GM18520 (cell line): ENCODE results near the gene ABCG2.

ENCODE experiments used
- ATAC-seq: cut with Tn5 transposase; IDR thresholded peaks from one replicate; pipeline ENCODE4 v1.9.1; 2021; ENCODE audit not compliant: unreplicated experiment

Gene ABCG2

GRCh38 chr4:88077911-88078524 lies 80.4 kb downstream of the ABCG2 start:
- no peak for ATAC-seq

- ATAC-seq, result no peak
Measured at GRCh38 chr4:88075336-88075735, 83.1 kb downstream of the ABCG2 start.

GRCh38 chr4:88070031-88070430 lies 88.4 kb downstream of the ABCG2 start:
- ATAC-seq, result no peak

- no peak for ATAC-seq
Measured at GRCh38 chr4:88064410-88064809, 94.0 kb downstream of the ABCG2 start.

GRCh38 chr4:88063634-88064296 lies 94.7 kb downstream of the ABCG2 start:
- no peak for ATAC-seq

- ATAC-seq, result no peak
Measured at GRCh38 chr4:88062843-88063242, 95.6 kb downstream of the ABCG2 start.

- no peak for ATAC-seq
Measured at GRCh38 chr4:88062311-88062710, 96.1 kb downstream of the ABCG2 start.

- ATAC-seq, result no peak
Measured at GRCh38 chr4:88060431-88060830, 98.0 kb downstream of the ABCG2 start.

- ATAC-seq, result no peak
Measured at GRCh38 chr4:88059766-88060165, 98.7 kb downstream of the ABCG2 start.

GRCh38 chr4:88058295-88058694 lies 100.1 kb downstream of the ABCG2 start:
- ATAC-seq, result no peak

GRCh38 chr4:88054901-88055300 lies 103.5 kb downstream of the ABCG2 start:
- no peak for ATAC-seq

GRCh38 chr4:88054229-88054628 lies 104.2 kb downstream of the ABCG2 start:
- ATAC-seq, result no peak

- ATAC-seq, result no peak
Measured at GRCh38 chr4:88045021-88045420, 113.4 kb downstream of the ABCG2 start.

GRCh38 chr4:88043586-88044340 lies 114.7 kb downstream of the ABCG2 start:
- no peak for ATAC-seq

GRCh38 chr4:88043001-88043400 lies 115.4 kb downstream of the ABCG2 start:
- no peak for ATAC-seq

- no peak for ATAC-seq
Measured at GRCh38 chr4:88041626-88042025, 116.8 kb downstream of the ABCG2 start.

GRCh38 chr4:88040707-88041106 lies 117.7 kb downstream of the ABCG2 start:
- no peak for ATAC-seq
